GM08714 (cell line): ENCODE results near the gene TRA2B.

Experiments used
- H3K4me3 ChIP-seq: fragments of 200-500 bp; sonication (Bioruptor generic); 2 replicates; pipeline ENCODE4 v1.5.1; 2014; ENCODE audit warnings: mild to moderate bottlenecking, low read length, inconsistent platforms
- ZNF274 ChIP-seq: IDR thresholded peaks from 2 replicates; pipeline ENCODE4 v1.6.1; 2012; ENCODE audit warnings: mild to moderate bottlenecking, low read depth, low read length

The TRA2B gene

GRCh38 chr3:185937689-185938374 lies at the start of gene TRA2B:
Gene TRA2B (minus strand): TSS chr3:185938014. CDS start chr3:185937860, 154 bp downstream.
- TF ChIP-seq ZNF274 = no peak
- H3K4me3 ChIP-seq = peak within 1 kb of the TSS; percentile 89

DNA sequence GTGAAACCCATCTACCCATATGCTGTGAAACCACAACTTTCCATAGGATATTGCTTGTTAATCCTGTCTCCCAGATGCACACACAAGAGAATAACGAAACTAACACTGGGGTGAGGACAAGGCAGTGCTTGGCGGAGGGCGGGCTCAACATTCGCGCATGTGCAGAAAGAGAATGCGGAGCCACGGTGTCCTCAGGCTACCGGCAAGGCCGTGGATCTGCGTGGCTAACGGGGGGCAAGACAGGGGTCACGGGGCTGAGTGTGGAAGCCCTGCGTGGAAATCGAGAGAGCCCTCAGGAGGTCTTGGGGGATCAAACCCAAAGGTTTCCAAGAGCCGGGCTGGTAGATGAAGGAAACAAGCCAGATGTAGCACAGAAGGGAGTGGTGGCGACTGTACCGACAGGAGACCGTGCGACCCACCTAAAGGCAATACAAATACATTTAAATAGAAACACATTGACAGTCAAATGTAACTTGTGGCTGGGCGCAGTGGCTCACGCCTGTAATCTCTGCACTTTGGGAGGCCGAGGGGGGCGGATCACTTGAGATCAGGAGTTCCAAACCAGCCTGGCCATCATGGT lies 48.5 kb upstream of the TRA2B start:
- H3K4me3 ChIP-seq = no peak overlapping the region
- TF ChIP-seq ZNF274 = no peak

GRCh38 chr3:185984203-185984602 lies 46.4 kb upstream of the TRA2B start:
- no peak for TF ChIP-seq ZNF274
- no peak overlapping the region for H3K4me3 ChIP-seq

DNA sequence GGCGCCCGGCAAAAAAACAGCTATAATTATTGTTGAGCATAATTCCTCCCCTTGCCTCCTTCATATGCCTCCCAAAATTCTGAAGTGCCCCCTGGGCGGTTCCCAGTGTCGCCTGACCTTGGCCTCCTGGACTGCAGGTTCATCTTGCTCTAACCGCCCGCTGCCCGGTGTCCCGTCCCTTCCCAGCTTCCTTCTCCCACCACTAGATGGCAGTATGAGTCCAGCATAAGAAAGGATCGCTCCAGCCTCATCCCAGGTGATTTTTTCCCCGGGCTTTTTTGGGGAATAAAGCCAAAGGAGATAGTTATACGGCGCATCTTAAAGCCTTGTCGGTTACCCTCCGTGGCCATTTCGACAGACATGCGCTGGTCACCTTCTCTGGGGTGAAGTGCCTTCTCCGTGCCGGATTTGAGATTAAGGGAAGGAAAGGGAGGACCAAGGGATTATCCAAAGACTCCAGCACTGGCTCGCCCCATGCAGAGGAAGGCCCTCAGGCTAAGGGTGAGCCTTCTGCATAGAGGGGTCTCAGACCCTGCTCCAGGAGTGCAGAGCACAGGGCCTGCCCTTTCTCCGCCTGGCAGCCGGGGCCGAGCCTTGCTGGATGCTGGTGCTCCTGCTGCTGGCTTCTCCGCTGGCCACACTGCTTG lies 45.8 kb upstream of the TRA2B start:
- no peak for TF ChIP-seq ZNF274
- no peak overlapping the region for H3K4me3 ChIP-seq

DNA sequence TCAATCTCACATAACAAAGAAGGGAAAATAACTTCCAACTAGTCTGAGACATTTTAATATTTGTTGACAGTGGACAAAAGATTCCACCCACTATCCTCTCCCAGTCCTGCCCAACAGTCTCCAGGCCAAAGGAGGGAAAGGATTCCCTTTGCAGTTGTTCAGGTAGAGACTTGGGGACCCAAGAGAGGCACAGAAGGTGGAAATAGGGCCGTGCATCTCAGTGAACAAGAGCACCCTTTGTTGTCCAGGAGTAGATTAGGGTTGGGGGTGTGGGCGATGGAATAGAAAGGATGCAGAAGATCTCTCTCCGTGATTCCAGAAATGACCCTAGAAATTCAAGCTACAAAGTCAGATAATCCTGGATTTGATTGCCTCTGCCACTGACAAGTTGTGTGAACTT lies 44.8 kb upstream of the TRA2B start:
- no peak overlapping the region for H3K4me3 ChIP-seq
- TF ChIP-seq ZNF274 = no peak

- no peak for TF ChIP-seq ZNF274
These were observed 43.8 kb upstream of the TRA2B start for GRCh38 chr3:185981621-185982020.

GRCh38 chr3:185979721-185980121 lies 41.9 kb upstream of the TRA2B start:
- no peak for TF ChIP-seq ZNF274
- H3K4me3 ChIP-seq = no peak overlapping the region

More at GRCh38 chr3:185981621-185982020, 43.8 kb upstream of the TRA2B start:
- H3K4me3 ChIP-seq = no peak overlapping the region

DNA sequence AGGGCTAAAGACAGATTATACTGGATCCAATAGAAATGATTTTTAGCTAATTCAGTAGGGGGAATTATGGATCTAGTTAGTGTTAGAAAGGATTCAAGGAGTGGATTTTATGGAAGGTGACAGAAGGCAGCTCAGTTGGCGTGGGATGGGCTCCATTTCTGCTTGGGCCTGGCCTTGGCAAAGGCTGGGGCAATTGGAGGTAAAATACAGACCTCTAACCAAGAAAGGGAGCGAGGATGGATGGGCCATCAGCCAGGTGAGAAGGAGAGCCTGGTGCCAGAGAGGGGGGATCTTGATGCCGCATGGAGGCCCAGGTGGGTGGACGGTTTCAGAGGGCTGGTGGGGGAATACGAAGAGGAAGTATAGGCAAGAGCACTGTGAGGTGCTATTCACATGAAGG lies 40.7 kb upstream of the TRA2B start:
- no peak overlapping the region for H3K4me3 ChIP-seq
- TF ChIP-seq ZNF274 = no peak

- H3K4me3 ChIP-seq = no peak overlapping the region
- no peak for TF ChIP-seq ZNF274
These were observed 39.8 kb upstream of the TRA2B start for GRCh38 chr3:185977679-185978040.

DNA sequence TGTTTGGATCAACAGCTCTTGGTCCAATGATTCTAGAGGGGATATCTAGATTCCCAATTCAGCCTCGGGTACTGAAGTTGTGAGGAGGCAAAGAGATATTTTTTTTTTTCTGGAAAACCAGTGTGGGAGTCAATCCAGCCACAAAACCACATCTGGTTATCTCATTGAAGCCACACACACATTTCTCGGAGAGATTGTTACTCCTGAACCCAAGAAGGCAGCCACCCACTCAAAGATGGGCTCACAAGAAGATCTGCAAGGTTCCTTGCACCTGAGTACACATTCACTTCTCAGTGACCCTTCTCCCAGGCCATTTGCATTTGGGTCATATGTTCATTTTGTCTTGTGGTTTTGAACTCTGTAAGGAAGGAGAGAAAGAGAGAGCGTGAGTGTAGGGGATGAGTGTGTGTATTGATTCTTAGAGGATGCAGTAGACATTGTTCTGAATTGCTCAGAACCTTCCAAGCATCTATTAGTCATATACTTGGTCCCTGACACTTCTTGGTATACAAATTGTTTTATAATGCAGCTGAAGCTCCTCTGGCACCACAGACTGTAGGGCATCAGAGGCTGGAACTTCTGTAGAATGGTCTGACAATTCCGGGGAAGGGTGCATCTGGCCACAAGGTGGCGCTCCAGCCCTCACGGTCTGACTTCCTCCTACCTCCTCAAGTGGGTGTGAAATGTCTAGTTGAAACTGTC lies 39.3 kb upstream of the TRA2B start:
- H3K4me3 ChIP-seq = no peak overlapping the region
- no peak for TF ChIP-seq ZNF274

- H3K4me3 ChIP-seq = no peak overlapping the region
- TF ChIP-seq ZNF274 = no peak
These were observed 38.3 kb upstream of the TRA2B start for GRCh38 chr3:185976100-185976499.

DNA sequence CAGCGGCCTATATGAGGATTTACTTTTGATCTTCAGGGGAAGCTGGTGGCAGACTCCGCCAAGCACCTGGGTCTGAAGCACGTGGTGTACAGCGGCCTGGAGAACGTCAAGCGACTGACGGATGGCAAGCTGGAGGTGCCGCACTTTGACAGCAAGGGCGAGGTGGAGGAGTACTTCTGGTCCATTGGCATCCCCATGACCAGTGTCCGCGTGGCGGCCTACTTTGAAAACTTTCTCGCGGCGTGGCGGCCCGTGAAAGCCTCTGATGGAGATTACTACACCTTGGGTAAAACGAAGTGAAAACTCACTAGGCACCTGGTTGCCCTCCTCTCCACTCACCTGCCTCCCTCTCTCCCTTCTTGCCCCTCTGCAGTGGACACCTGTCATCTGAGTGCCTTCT lies 33.8 kb upstream of the TRA2B start:
- H3K4me3 ChIP-seq = no peak overlapping the region
- no peak for TF ChIP-seq ZNF274

GRCh38 chr3:185968168-185968567 lies 30.4 kb upstream of the TRA2B start:
- no peak overlapping the region for H3K4me3 ChIP-seq
- no peak for TF ChIP-seq ZNF274

- TF ChIP-seq ZNF274 = no peak
- H3K4me3 ChIP-seq = no peak overlapping the region
These were observed 28.8 kb upstream of the TRA2B start for GRCh38 chr3:185966655-185967054.

DNA sequence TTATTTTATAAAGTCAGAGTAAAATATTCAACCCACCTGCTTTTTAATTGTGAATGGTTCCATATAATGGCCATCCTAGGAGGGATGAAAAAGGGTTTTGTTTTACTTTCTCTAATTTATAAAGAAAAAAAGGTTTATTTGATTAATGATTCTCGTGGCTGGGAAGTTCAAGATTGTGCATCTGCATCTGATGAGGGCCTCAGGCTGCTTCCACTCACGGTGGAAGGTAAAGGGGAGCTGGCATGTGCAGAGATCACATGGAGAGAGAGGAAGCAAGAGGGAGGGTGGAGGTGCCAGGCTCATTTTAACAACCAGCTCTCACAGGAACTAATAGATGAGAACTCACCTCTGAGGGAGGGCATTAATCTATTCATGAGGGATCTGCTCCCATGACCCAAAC lies 27.7 kb upstream of the TRA2B start:
- no peak overlapping the region for H3K4me3 ChIP-seq
- TF ChIP-seq ZNF274 = no peak
